A673 (cell line): Measurements from ENCODE around the gene PCNX1.

Experiments
- EZH2 ChIP-seq: fragments of 200-600 bp; sonication (generic); IDR thresholded peaks from 2 replicates; pipeline ENCODE4 v1.6.1; 2017; ENCODE audit warnings: borderline replicate concordance, low read depth, mild to moderate bottlenecking, mixed read lengths, antibody characterized with exemption, low read length; ENCODE audit not compliant: poor library complexity, severe bottlenecking
- TF ChIP-seq, protein P1 (sequence below): fragments of 300-800, 200-600 bp; sonication (generic); conservative IDR thresholded peaks from 2 replicates; pipeline ENCODE4 v1.5.1; 2017; ENCODE audit warnings: low read depth, mild to moderate bottlenecking, antibody characterized with exemption, low read length, moderate library complexity, mixed read lengths

DNA sequence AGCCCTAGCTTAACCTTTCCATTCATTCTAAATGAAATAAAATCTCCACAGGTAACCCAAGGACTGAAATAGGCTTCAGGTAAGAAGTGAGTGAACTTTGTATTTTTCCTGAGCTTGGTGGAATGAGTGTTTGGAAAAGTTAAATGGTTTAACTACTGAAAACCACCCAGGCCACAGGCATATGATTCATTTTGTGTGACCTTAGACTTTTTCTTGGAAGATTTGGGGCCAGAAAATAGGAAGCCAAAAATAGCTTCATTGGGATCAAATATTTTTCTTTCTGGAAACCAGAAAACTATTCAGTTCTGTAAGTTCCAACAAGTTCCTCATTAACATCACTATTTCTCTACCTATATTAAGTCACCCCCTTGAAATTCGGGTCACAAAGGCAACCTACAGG lies 212.6 kb downstream of the PCNX1 start:
- no peak for TF ChIP-seq EZH2
- TF ChIP-seq, protein P1, sequence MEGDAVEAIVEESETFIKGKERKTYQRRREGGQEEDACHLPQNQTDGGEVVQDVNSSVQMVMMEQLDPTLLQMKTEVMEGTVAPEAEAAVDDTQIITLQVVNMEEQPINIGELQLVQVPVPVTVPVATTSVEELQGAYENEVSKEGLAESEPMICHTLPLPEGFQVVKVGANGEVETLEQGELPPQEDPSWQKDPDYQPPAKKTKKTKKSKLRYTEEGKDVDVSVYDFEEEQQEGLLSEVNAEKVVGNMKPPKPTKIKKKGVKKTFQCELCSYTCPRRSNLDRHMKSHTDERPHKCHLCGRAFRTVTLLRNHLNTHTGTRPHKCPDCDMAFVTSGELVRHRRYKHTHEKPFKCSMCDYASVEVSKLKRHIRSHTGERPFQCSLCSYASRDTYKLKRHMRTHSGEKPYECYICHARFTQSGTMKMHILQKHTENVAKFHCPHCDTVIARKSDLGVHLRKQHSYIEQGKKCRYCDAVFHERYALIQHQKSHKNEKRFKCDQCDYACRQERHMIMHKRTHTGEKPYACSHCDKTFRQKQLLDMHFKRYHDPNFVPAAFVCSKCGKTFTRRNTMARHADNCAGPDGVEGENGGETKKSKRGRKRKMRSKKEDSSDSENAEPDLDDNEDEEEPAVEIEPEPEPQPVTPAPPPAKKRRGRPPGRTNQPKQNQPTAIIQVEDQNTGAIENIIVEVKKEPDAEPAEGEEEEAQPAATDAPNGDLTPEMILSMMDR = no peak
